Caco-2 (cell line): ENCODE results near the gene PDE1C. TPM values are rescaled to one million over a fixed set of nuclear protein-coding genes. Genes with fewer than 3 reads are reported as not detected.

Experiments used
- BruUV-seq: library from RNA; stranded (reverse); fragments of 400-500 nt; replicated peaks from 2 replicates; lab custom pipeline; 2021; lab: Mats Ljungman, UMichigan
- CTCF ChIA-PET: fragments of 300-600 bp; sonication (Branson Sonifier 250); formaldehyde crosslinking; loops from one replicate; lab custom pipeline; 2022; ENCODE audit warnings: antibody characterized with exemption; lab: Charles Lee
- POLR2A ChIA-PET: fragments of 300-600 bp; sonication (Branson Sonifier 250); formaldehyde crosslinking; loops from one replicate; lab custom pipeline; 2022; ENCODE audit warnings: antibody characterized with exemption; lab: Charles Lee
- DNase-seq, 2 experiments: peaks; one replicate each; pipeline versions ENCODE4 v3.0.0 to v3.0.0-alpha.2; 2020 to 2022
- H3K27me3 ChIP-seq: replicated peaks from 2 replicates; pipeline ENCODE4 v1.6.0; 2011; ENCODE audit warnings: low read length; ENCODE audit not compliant: control insufficient read depth, insufficient read depth
- H3K36me3 ChIP-seq: 2 replicates; pipeline ENCODE4 v1.5.1; 2011; ENCODE audit warnings: low read length; ENCODE audit not compliant: control insufficient read depth, insufficient read depth
- H3K4me1 ChIP-seq: fragments of 250-450 bp; sonication (Bioruptor Pico); 2 replicates; pipeline ENCODE4 v1.5.1; 2020; ENCODE audit warnings: mild to moderate bottlenecking
- H3K4me3 ChIP-seq: 2 replicates; pipeline ENCODE4 v1.5.1; 2011; ENCODE audit warnings: low read depth, mild to moderate bottlenecking, control low read depth, low read length
- H3K9me3 ChIP-seq: fragments of 250-450 bp; sonication (Bioruptor Pico); 2 replicates; pipeline ENCODE4 v1.5.1; 2020; ENCODE audit warnings: mild to moderate bottlenecking, moderate library complexity
- H3K27ac Mint-ChIP-seq: one replicate; pipeline ENCODE4 v1.8.0; 2022; ENCODE audit warnings: mixed read lengths; ENCODE audit not compliant: unreplicated experiment
- H3K27me3 Mint-ChIP-seq: one replicate; pipeline ENCODE4 v1.8.0; 2022; ENCODE audit warnings: mixed read lengths; ENCODE audit not compliant: insufficient read depth, unreplicated experiment
- H3K36me3 Mint-ChIP-seq: one replicate; pipeline ENCODE4 v1.8.0; 2022; ENCODE audit warnings: mild to moderate bottlenecking, mixed read lengths; ENCODE audit not compliant: insufficient read depth, unreplicated experiment
- H3K4me1 Mint-ChIP-seq: one replicate; pipeline ENCODE4 v1.8.0; 2022; ENCODE audit warnings: low read depth, mixed read lengths; ENCODE audit not compliant: unreplicated experiment
- H3K4me3 Mint-ChIP-seq: one replicate; pipeline ENCODE4 v1.8.0; 2022; ENCODE audit warnings: mild to moderate bottlenecking, moderate library complexity, mixed read lengths; ENCODE audit not compliant: unreplicated experiment
- H3K9me3 Mint-ChIP-seq: one replicate; pipeline ENCODE4 v1.8.0; 2022; ENCODE audit warnings: mixed read lengths; ENCODE audit not compliant: unreplicated experiment
- CTCF ChIP-seq, 2 experiments: fragments of 200-600 bp in 1 of 2; IDR thresholded peaks; 1 replicate in 1 of 2; 2 replicates in 1 of 2; pipeline versions ENCODE4 v1.5.1 to v1.8.0; 2011 to 2022; ENCODE audit warnings: antibody characterized with exemption in 1 of 2, control low read depth in 1 of 2, inconsistent platforms in 1 of 2, low read depth in 1 of 2, low read length in 1 of 2, mild to moderate bottlenecking in 1 of 2, moderate library complexity in 1 of 2; ENCODE audit not compliant: insufficient read depth in 1 of 2, severe bottlenecking in 1 of 2, unreplicated experiment in 1 of 2
- intact Hi-C: fragments of 100-400 bp; cut with micrococcal nuclease; formaldehyde crosslinking; loops from one replicate; pipeline ENCODE4 v1.10.0; 2022; ENCODE audit not compliant: unreplicated experiment
- total RNA-seq: library from RNA; stranded (reverse); gene quantifications from 2 replicates; pipeline ENCODE4 v1.2.3, GENCODE V29; 2022

Gene PDE1C
- total RNA-seq, 1 experiment from 2014 or later: not detected

GRCh38 chr7:31724696-31725095, 345.5 kb downstream of the PDE1C start:
- no peaks in the 10 kb centered on the region for H3K36me3 ChIP-seq
- ChIA-PET POLR2A (no interaction called here), CTCF (no interaction called here)
- no peak overlapping the region for H3K4me3 ChIP-seq
- no peaks in the 10 kb centered on the region for H3K9me3 Mint-ChIP-seq
- H3K27ac Mint-ChIP-seq: no peak overlapping the region
- no peaks in the 10 kb centered on the region; the same call in 1 of the 2 replicates for H3K9me3 ChIP-seq
- H3K27me3 Mint-ChIP-seq: peaks cover 3% of the 10 kb centered on the region
- H3K36me3 Mint-ChIP-seq: no peaks in the 10 kb centered on the region
- no peak overlapping the region for H3K4me3 Mint-ChIP-seq
- no peak for DNase-seq
- no peaks in the 10 kb centered on the region for H3K4me1 Mint-ChIP-seq
- TF ChIP-seq CTCF (IDR thresholded peaks at IDR 0.05; ENCODE audit: insufficient read depth in 1 of 2, low read depth in 1 of 2, low read length in 1 of 2, severe bottlenecking in 1 of 2, unreplicated experiment in 1 of 2): no peak
- H3K4me1 ChIP-seq: no peaks in the 10 kb centered on the region
- H3K27me3 ChIP-seq: no peaks in the 10 kb centered on the region; the same call in 1 of the 2 replicates
- BruUV-seq: no TSS peak
- intact Hi-C loops: no loop called here

- no peaks in the 10 kb centered on the region for H3K4me1 Mint-ChIP-seq
- H3K36me3 Mint-ChIP-seq: no peaks in the 10 kb centered on the region
- Histone ChIP-seq H3K4me3 (no peak overlapping the region), H3K27me3 (no peaks in the 10 kb centered on the region), H3K36me3 (no peaks in the 10 kb centered on the region), H3K4me1 (no peaks in the 10 kb centered on the region), H3K9me3 (no peaks in the 10 kb centered on the region)
- no peak for DNase-seq
- TF ChIP-seq CTCF (IDR thresholded peaks at IDR 0.05; ENCODE audit: insufficient read depth in 1 of 2, low read depth in 1 of 2, low read length in 1 of 2, severe bottlenecking in 1 of 2, unreplicated experiment in 1 of 2): no peak
- no peak overlapping the region for H3K27ac Mint-ChIP-seq
- intact Hi-C loops: no loop called here
- H3K9me3 Mint-ChIP-seq: no peaks in the 10 kb centered on the region
- CTCF ChIA-PET: no interaction called here
- BruUV-seq: no TSS peak
- POLR2A ChIA-PET: no interaction called here
- peaks cover 6% of the 10 kb centered on the region for H3K27me3 Mint-ChIP-seq
- no peak overlapping the region for H3K4me3 Mint-ChIP-seq
Observed at GRCh38 chr7:31720366-31720765, 349.8 kb downstream of the PDE1C start.

GRCh38 chr7:31716355-31716754, 353.9 kb downstream of the PDE1C start:
- no peak overlapping the region for H3K4me3 Mint-ChIP-seq
- no peak overlapping the region for H3K27ac Mint-ChIP-seq
- Histone ChIP-seq H3K9me3 (no peaks in the 10 kb centered on the region), H3K27me3 (no peaks in the 10 kb centered on the region), H3K4me1 (no peaks in the 10 kb centered on the region), H3K36me3 (no peaks in the 10 kb centered on the region), H3K4me3 (no peak overlapping the region)
- H3K4me1 Mint-ChIP-seq: no peaks in the 10 kb centered on the region
- intact Hi-C loops: no loop called here
- H3K27me3 Mint-ChIP-seq: peaks cover 21% of the 10 kb centered on the region
- no peak for DNase-seq
- no TSS peak for BruUV-seq
- ChIA-PET POLR2A (no interaction called here), CTCF (no interaction called here)
- peaks cover 20% of the 10 kb centered on the region for H3K9me3 Mint-ChIP-seq
- no peak for TF ChIP-seq CTCF (IDR thresholded peaks at IDR 0.05; ENCODE audit: insufficient read depth in 1 of 2, low read depth in 1 of 2, low read length in 1 of 2, severe bottlenecking in 1 of 2, unreplicated experiment in 1 of 2)
- H3K36me3 Mint-ChIP-seq: no peaks in the 10 kb centered on the region
